GM13976 (cell line): ENCODE data around the gene HOXB7.

Experiments used
- DNase-seq: peaks from one replicate; pipeline ENCODE4 v3.0.0; 2012; ENCODE audit warnings: low spot score
- CTCF ChIP-seq: IDR thresholded peaks from 2 replicates; pipeline ENCODE4 v1.5.1; 2012; ENCODE audit warnings: borderline replicate concordance, mild to moderate bottlenecking; ENCODE audit not compliant: insufficient read depth; ENCODE audit errors: extremely low read depth, missing control alignments, control extremely low read depth
- in situ Hi-C: fragments of 300-500 bp; cut with MboI; formaldehyde crosslinking; loops from one replicate; pipeline ENCODE4 v1.12.0; 2022; ENCODE audit warnings: low sequenced_read_pairs, mixed read lengths, inconsistent platforms; ENCODE audit not compliant: unreplicated experiment

HOXB7 gene

GRCh38 chr17:48559840-48560817, 50.7 kb downstream of the HOXB7 start:
- TF ChIP-seq CTCF = no peak
- in situ Hi-C loops = no loop called here
- no peak for DNase-seq

- in situ Hi-C loops = no loop called here
- TF ChIP-seq CTCF = no peak
- DNase-seq = no peak
Observed at GRCh38 chr17:48559122-48559839, 51.5 kb downstream of the HOXB7 start.

DNA sequence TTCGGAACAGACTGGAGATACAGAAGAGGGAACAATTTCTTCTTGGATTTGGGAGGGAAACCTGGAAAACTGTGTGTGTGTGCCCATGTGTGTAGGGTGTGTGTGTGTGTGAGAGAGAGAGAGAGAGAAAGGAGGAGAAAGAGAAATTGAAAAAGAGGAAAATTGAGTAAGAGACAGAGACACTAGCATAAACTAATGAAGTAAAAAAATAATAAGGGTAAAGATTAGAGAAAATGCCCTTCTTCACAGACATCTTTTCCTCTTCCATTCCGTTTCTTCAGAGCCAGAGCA, 52.0 kb downstream of the HOXB7 start:
- in situ Hi-C loops = no loop called here
- no peak for TF ChIP-seq CTCF
- no peak for DNase-seq

DNA sequence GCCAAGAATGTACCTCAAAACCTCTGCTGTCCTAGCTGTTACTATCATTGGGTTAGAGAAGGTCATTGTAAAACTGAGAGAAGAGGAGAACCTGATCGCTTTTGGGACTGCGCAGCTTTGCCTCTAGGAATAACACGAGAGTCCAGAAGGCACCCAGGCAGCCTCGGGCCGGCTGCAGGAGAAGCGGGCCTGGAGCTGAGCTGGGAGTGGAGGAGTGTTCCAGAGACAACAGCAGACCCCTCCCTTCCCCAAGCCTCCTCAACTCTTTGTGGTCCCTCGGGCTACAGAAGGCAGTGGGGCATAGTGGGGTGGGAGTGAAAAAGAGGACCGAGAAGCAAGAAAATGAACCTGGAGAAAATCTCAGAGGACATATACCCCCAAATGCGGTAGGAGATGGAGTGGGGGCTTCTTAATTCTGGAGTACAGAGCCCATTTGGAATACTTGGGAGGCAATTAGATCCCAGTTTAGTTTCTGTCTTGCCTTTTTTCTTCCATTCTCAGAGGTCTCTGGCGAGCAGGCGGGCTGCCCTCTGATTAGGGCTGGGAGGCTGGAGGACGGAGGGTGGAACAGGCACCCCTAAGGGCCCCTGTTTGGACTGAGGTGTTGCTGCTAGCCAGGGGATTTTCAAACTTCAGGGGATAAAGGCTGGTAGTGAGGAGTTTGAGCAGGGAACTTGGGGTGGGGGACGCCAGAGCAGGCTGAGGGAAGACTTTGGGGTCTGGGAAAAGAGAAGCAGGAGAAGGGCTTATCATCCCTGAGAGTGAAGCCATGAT, 52.6 kb downstream of the HOXB7 start:
- TF ChIP-seq CTCF = no peak
- in situ Hi-C loops = no loop called here
- DNase-seq = no peak
